T follicular helper cell (primary cell): ENCODE results near the gene ZBTB9.

ENCODE experiments used
- DNase-seq: peaks from one replicate; pipeline ENCODE4 v3.0.0-alpha.2; 2020; ENCODE audit warnings: low read depth
- total RNA-seq, 2 experiments: gene quantifications; one replicate each; lab custom pipeline; 2026; lab: John Stamatoyannopoulos, UW

Gene ZBTB9
- total RNA-seq, result 28.8 to 34.7 reads per million in 2 experiments

GRCh38 chr6:33454009-33454946 is at the start of gene ZBTB9:
Gene ZBTB9 (plus strand): TSS chr6:33454576. CDS start chr6:33455101, 525 bp downstream.
- DNase-seq, result peak; percentile 91

GRCh38 chr6:33404884-33405283 is 49.5 kb upstream of the ZBTB9 start:
- DNase-seq, result no peak

- no peak for DNase-seq
Measured at GRCh38 chr6:33405386-33405940, 48.9 kb upstream of the ZBTB9 start.

- DNase-seq, result no peak
Measured at GRCh38 chr6:33406126-33406525, 48.2 kb upstream of the ZBTB9 start.

- no peak for DNase-seq
Measured at GRCh38 chr6:33407132-33407718, 47.2 kb upstream of the ZBTB9 start.

GRCh38 chr6:33410050-33410710 is 44.2 kb upstream of the ZBTB9 start:
- DNase-seq, result peak; percentile 96

- DNase-seq, result peak; percentile 80
Measured at GRCh38 chr6:33410711-33411631, 43.4 kb upstream of the ZBTB9 start, which contains the start of gene PHF1. Gene PHF1 (plus strand): TSS chr6:33411014. CDS start chr6:33412264, 1,250 bp downstream.

GRCh38 chr6:33411632-33412005 is 42.8 kb upstream of the ZBTB9 start:
- no peak for DNase-seq

GRCh38 chr6:33412140-33413009 is 42.0 kb upstream of the ZBTB9 start:
- no peak for DNase-seq

- no peak for DNase-seq
Measured at GRCh38 chr6:33413241-33414120, 40.9 kb upstream of the ZBTB9 start.

GRCh38 chr6:33414592-33415271 is 39.6 kb upstream of the ZBTB9 start:
- DNase-seq, result no peak

GRCh38 chr6:33415831-33416230 is 38.5 kb upstream of the ZBTB9 start:
- DNase-seq, result no peak

- DNase-seq, result no peak
Measured at GRCh38 chr6:33416386-33417127, 37.8 kb upstream of the ZBTB9 start.

GRCh38 chr6:33417128-33417902 is 37.1 kb upstream of the ZBTB9 start:
- no peak for DNase-seq

- DNase-seq, result peak; percentile 99
Measured at GRCh38 chr6:33417903-33418689, 36.3 kb upstream of the ZBTB9 start, which contains the start of gene CUTA. Gene CUTA (minus strand): TSS chr6:33418107. CDS start chr6:33418000, 107 bp downstream.

- no peak for DNase-seq
Measured at GRCh38 chr6:33418690-33419291, 35.6 kb upstream of the ZBTB9 start.
